Activated naive CD8-positive, alpha-beta T cell treated with anti-CD3 and anti-CD28 coated beads, Interleukin-2, amount 50 U/mL, for 16 hours (primary cell): Measurements from ENCODE around the gene FLG2.
"Not testable (repeated sequence)": the region's sequence is repeated elsewhere in the genome, so short reads cannot be mapped to it uniquely, and the experiment has no call there.

Experiments used
- DNase-seq: peaks from one replicate; pipeline ENCODE4 v3.0.0-alpha.2; 2020; ENCODE audit warnings: low read depth, low spot score

Gene FLG2

DNA sequence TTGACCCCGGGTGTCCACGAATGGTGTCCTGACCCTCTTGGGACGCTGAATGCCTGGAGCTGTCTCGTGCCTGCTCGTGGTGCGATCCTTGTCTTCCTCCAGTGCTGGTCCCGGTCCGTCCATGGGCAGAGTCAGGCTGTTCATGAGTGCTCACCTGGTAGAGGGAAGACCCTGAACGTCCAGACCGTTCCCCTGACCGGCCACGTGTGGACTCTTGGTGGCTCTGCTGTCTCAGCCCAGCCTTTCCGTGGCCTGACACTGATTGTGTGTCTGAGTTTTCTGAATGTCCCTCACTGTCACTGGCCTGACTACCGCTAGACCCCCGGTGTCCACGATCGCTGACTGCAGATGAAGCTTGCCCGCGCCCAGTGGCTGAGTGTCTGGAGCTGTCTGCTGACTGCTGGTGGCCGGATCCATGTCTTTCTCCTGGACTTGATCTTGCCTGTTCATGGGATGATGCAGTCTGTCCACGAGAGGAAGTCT lies 46.4 kb downstream of the FLG2 start:
- DNase-seq = no peak

DNA sequence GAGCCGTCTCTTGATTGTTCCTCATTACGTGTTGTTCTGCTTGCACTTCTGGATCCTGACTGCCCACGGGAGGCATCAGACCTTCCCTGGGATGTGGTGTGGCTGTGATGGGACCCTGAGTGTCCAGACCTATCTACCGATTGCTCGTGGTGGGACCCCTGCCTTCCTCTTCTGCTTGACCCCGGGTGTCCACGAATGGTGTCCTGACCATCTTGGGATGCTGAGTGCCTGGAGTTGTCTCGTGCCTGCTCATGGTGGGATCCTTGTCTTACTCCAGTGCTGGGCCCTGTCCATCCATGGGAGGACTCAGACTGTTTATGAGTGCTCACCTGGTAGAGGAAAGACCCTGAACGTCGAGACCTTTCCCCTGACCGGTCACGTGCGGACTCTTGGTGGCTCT lies 47.6 kb downstream of the FLG2 start:
- not testable (repeated sequence) for DNase-seq

DNA sequence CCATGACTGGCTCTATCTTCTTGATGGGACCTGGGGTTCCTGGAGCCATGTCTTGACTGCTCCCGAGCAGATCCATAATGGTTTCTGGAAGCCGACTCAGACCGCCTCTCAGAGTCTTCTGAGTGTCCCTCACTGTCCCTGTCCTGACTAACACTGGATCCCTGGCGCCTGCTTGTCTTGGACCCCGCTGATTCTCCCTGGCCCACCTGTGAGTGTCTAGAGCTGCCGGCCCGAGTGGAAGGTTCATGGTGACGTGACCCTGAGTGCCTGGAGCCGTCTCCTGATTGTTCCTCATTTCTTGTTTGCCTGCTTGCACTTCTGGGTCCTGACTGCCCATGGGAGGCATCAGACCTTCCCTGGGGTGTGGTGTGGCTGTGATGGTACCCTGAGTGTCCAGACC lies 49.9 kb downstream of the FLG2 start:
- DNase-seq = no peak

DNA sequence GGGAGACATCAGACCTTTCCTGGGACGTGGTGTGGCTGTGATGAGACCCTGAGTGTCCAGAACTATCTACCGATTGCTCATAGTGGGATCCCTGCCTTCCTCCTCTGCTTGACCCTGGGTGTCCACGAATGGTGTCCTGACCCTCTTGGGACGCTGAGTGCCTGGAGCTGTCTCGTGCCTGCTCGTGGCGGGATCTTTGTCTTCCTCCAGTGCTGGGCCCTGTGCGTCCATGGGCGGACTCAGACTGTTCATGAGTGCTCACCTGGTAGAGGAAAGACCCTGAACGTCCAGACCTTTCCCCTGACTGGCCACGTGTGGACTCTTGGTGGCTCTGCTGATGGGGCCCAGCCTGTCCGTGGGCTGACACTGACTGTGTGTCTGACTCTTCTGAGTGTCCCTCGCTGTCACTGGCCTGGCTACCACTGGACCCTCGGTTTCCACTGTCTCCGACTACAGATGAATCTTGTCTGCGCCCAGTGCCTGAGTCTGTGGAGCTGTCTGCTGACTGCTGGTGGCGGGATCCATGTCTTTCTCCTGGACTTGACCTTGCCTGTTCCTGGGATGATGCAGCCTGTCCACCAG lies 50.4 kb downstream of the FLG2 start:
- not testable (repeated sequence) for DNase-seq

DNA sequence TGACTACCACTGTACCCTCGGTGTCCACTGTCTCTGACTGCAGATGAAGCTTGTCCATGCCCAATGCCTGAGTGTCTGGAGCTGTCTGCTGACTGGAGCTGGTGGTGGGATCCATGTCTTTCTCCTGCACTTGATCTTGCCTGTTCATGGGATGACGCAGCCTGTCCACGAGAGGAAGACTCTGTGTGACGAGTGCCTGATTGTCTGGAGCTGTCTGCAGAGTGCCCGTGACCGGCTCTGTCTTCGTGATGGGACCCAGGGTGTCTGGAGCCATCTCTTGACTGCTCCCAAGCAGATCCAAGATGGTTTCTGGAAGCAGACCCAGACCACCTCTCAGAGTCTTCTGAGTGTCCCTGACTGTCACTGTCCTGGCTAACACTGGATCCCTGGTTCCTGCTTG lies 51.0 kb downstream of the FLG2 start:
- not testable (repeated sequence) for DNase-seq

DNA sequence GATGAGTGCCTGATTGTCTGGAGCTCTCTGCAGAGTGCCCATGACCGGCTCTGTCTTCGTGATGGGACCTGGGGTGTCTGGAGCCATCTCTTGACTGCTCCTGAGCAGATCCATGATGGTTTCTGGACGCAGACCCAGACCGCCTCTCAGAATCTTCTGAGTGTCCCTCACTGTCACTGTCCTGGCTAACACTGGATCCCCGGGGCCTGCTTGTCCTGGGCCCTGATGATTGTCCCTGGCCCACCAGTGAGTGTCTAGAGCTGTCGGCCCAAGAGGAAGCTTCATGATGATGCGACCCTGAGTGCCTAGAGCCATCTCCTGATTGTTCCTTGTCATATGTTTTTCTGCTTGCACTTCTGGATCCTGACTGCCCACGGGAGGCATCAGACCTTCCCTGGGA lies 51.8 kb downstream of the FLG2 start:
- DNase-seq = not testable (repeated sequence)

DNA sequence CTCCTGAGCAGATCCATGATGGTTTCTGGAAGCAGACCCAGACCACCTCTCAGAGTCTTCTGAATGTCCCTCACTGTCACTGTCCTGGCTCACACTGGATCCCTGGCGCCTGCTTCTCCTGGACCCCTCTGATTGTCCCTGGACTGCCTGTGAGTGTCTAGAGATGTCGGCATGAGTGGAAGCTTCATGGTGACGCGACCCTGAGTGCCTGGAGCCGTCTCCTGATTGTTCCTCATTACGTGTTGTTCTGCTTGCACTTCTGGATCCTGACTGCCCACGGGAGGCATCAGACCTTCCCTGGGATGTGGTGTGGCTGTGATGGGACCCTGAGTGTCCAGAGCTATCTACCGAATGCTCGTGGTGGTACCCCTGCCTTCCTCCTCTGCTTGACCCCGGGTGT lies 53.7 kb downstream of the FLG2 start:
- DNase-seq = not testable (repeated sequence)

DNA sequence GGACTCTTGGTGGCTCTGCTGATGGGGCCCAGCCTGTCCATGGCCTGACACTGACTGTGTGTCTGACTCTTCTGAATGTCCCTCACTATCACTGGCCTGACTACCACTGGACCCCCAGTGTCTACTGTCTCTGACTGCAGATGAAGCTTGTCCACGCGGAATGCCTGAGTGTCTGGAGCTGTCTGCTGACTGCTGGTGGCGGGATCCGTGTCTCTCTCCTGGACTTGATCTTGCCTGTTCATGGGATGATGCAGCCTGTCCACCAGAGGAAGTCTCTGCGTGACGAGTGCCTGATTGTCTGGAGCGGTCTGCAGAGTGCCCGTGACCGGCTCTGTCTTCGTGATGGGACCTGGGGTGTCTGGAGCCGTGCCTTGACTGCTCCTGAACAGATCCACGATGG lies 55.0 kb downstream of the FLG2 start:
- DNase-seq = not testable (repeated sequence)

DNA sequence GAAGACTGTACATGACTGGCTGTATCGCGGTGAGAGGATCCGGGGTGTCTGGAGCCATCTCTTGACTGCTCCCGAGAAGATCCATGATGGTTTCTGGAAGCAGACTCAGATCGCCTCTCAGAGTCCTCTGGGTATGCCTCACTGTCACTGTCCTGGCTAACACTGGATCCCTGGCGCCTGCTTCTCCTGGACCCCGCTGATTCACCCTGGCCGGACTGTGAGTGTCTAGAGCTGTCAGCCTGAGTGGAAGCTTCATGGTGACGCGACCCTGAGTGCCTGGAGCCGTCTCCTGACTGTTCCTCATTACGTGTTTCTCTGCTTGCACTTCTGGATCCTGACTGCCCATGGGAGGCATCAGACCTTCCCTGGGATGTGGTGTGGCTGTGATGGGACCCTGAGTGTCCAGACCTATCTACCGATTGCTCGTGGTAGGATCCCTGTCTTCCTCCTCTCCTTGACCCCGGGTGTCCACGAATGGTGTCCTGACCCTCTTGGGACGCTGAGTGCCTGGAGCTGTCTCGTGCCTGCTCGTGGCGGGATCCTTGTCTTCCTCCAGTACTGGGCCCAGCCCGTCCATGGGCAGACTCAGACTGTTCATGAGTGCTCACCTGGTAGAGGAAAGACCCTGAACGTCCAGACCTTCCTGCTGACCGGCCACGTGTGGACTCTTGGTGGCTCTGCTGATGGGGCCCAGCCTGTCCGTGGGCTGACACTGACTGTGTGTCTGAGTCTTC lies 56.5 kb downstream of the FLG2 start:
- DNase-seq = not testable (repeated sequence)
